ENCODE measurements around the gene HTRA3. TPM values are rescaled to one million over a fixed set of nuclear protein-coding genes. Genes with fewer than 3 reads are reported as not detected.

The HTRA3 gene
- total RNA-seq, 2 donors from 2014 or later = 6.0 to 18.9 TPM

DNA sequence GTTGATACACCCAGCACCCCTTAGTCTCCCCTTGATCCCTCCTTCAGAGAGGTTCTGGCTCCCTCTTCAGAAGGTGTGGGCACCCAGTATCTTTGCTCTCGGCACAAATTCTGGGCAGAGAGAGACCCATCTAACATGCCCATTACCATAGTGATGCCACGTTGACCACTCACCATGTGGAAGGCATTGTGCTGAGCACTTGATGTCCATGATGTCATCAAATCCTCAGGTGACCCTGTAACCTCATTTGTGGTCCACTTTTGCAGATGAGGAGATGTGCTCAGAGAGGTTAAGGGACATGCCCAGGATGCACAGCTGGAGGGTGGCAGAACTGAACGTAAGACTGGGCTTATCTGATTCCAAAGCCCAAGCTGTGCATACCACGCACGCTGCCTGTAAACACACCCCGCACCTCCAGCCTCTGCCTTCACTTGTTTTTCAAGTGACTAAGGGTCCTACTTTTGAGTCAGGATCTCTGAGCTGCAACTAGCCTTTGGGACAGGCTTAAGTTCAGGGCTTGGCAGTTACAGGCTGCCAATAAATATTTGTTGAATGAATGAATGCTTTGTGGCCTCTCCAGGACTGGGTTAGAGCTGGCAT lies 55.2 kb downstream of the HTRA3 start:
- DNase-seq (ENCODE audit: low spot score) = no peak
- no peaks in the 10 kb centered on the region for H3K9me3 ChIP-seq
- H3K4me1 ChIP-seq (replicated peaks) = no peaks in the 10 kb centered on the region
- H3K4me3 ChIP-seq = no peak overlapping the region
- no peaks in the 10 kb centered on the region for H3K36me3 ChIP-seq
- no peak for TF ChIP-seq POLR2AphosphoS5 (IDR thresholded peaks at IDR 0.05)
- TF ChIP-seq, protein P1, sequence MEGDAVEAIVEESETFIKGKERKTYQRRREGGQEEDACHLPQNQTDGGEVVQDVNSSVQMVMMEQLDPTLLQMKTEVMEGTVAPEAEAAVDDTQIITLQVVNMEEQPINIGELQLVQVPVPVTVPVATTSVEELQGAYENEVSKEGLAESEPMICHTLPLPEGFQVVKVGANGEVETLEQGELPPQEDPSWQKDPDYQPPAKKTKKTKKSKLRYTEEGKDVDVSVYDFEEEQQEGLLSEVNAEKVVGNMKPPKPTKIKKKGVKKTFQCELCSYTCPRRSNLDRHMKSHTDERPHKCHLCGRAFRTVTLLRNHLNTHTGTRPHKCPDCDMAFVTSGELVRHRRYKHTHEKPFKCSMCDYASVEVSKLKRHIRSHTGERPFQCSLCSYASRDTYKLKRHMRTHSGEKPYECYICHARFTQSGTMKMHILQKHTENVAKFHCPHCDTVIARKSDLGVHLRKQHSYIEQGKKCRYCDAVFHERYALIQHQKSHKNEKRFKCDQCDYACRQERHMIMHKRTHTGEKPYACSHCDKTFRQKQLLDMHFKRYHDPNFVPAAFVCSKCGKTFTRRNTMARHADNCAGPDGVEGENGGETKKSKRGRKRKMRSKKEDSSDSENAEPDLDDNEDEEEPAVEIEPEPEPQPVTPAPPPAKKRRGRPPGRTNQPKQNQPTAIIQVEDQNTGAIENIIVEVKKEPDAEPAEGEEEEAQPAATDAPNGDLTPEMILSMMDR (IDR thresholded peaks at IDR 0.05) = no peak
- TF ChIP-seq POLR2A (IDR thresholded peaks at IDR 0.05) = no peak
- intact Hi-C loops (cut with DNase I) = no loop called here
- 88% methylated on average over 6 of the region's 6 CpGs for WGBS
- no peaks in the 10 kb centered on the region for H3K27me3 ChIP-seq (replicated peaks; ENCODE audit: insufficient read depth)
- no peak overlapping the region for H3K27ac ChIP-seq

GRCh38 chr4:8325291-8325973 lies 55.9 kb downstream of the HTRA3 start:
- intact Hi-C loops (cut with DNase I) = no loop called here
- TF ChIP-seq, protein P1 (IDR thresholded peaks at IDR 0.05) = no peak
- TF ChIP-seq POLR2AphosphoS5 (IDR thresholded peaks at IDR 0.05) = no peak
- Histone ChIP-seq H3K9me3 (no peaks in the 10 kb centered on the region), H3K36me3 (no peaks in the 10 kb centered on the region), H3K27ac (no peak overlapping the region), H3K4me1 (replicated peaks) (no peaks in the 10 kb centered on the region), H3K4me3 (no peak overlapping the region), H3K27me3 (replicated peaks; ENCODE audit: insufficient read depth) (no peaks in the 10 kb centered on the region)
- 69% methylated on average over 8 of the region's 8 CpGs for WGBS
- DNase-seq (ENCODE audit: low spot score) = no peak

DNA sequence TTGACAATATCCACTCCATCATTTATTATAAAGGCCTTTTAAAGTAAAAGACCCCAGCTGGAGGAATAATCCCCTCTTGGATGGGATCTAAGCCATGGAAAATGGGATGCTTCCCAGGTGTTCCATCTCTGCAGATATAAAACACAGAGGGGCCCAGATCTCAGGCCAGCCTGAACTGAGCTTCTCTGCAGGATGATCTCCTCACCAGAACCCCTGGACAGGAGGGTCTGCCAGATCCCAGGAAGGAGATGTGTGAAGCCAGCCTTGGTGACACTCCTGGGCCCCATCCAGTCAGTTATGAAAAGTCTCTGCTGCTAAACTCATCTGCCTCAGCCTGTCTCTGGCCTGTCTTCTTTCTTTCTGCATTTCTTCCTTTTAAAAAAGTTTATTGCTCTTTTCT lies 56.7 kb downstream of the HTRA3 start:
- intact Hi-C loops (cut with DNase I) = no loop called here
- Histone ChIP-seq H3K36me3 (no peaks in the 10 kb centered on the region), H3K27ac (no peak overlapping the region), H3K27me3 (replicated peaks; ENCODE audit: insufficient read depth) (no peaks in the 10 kb centered on the region), H3K4me1 (replicated peaks) (peaks cover 6% of the 10 kb centered on the region), H3K9me3 (no peaks in the 10 kb centered on the region), H3K4me3 (no peak overlapping the region)
- no peak for DNase-seq (ENCODE audit: low spot score)
- TF ChIP-seq, protein P1 (IDR thresholded peaks at IDR 0.05) = no peak
- no peak for TF ChIP-seq POLR2A (IDR thresholded peaks at IDR 0.05)
- TF ChIP-seq POLR2AphosphoS5 (IDR thresholded peaks at IDR 0.05) = no peak

GRCh38 chr4:8328456-8328855 lies 58.9 kb downstream of the HTRA3 start:
- Histone ChIP-seq H3K4me1 (replicated peaks) (peaks cover 6% of the 10 kb centered on the region), H3K36me3 (no peaks in the 10 kb centered on the region), H3K27me3 (replicated peaks; ENCODE audit: insufficient read depth) (no peaks in the 10 kb centered on the region), H3K9me3 (no peaks in the 10 kb centered on the region), H3K4me3 (no peak overlapping the region), H3K27ac (no peak overlapping the region)
- no peak for TF ChIP-seq POLR2A (IDR thresholded peaks at IDR 0.05)
- TF ChIP-seq, protein P1 (IDR thresholded peaks at IDR 0.05) = no peak
- TF ChIP-seq POLR2AphosphoS5 (IDR thresholded peaks at IDR 0.05) = no peak
- DNase-seq (ENCODE audit: low spot score) = no peak
- 100% methylated on average over 3 of the region's 3 CpGs for WGBS
- intact Hi-C loops (cut with DNase I) = no loop called here
